NAMALWA (cell line): ENCODE data around the gene PASK.
"Not testable (repeated sequence)": the region's sequence is repeated elsewhere in the genome, so short reads cannot be mapped to it uniquely, and the experiment has no call there.

Experiments
- DNase-seq: peaks from one replicate; pipeline ENCODE4 v3.0.0-alpha.2; 2015; ENCODE audit warnings: low spot score

Gene PASK

GRCh38 chr2:241104611-241105010, 44.7 kb downstream of the PASK start:
- DNase-seq, result not testable (repeated sequence)

DNA sequence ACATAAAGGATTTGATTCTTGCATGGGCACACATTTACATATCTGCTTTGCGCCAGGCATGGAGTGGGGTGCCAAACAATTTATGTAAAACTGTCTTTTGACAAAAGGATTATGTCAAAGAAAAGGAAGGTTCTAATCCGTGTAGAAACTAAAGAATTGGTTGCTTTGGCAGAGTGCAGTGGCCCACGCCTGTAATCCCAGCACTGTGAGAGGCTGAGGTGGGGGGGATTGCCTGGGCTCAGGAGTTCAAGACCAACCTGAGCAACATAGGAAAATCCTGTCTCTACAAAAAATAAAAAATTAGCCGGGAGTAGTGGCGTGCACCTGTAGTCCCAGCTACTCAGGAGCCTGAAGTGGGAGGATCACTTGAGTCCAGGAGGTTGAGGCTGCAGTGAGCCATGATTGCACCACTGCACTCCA, 46.1 kb downstream of the PASK start:
- DNase-seq, result no peak

GRCh38 chr2:241102239-241102803, 47.0 kb downstream of the PASK start, which contains the start of gene MTERF4:
Gene MTERF4, minus strand, starts transcription at chr2:241102287. Its CDS starts 14 bp downstream, at chr2:241102273.
- peak; percentile 85 for DNase-seq

DNA sequence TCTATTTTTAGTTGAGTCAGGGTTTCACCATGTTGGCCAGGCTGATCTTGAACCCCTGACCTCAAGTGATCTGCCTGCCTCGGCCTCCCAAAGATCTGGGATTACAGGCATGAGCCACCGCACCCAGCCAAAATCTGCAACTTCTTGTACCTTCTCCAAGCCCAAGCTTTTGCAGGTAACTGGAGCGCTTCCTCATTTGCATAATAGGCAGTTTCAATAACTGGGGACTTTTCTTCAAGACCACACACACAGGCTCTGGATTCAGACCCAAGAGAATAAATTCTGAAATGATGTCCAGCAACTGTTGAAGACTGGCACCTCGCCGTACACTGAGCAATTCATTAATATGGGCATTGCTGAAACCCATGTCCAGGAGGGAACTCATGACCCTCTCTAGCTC, 50.0 kb downstream of the PASK start:
- DNase-seq, result no peak

GRCh38 chr2:241096979-241097378, 52.3 kb downstream of the PASK start:
- no peak for DNase-seq

GRCh38 chr2:241095594-241096290, 53.5 kb downstream of the PASK start:
- no peak for DNase-seq

GRCh38 chr2:241094924-241095420, 54.3 kb downstream of the PASK start:
- no peak for DNase-seq

GRCh38 chr2:241094172-241094571, 55.1 kb downstream of the PASK start:
- DNase-seq, result no peak

GRCh38 chr2:241093133-241093781, 56.0 kb downstream of the PASK start:
- not testable (repeated sequence) for DNase-seq

DNA sequence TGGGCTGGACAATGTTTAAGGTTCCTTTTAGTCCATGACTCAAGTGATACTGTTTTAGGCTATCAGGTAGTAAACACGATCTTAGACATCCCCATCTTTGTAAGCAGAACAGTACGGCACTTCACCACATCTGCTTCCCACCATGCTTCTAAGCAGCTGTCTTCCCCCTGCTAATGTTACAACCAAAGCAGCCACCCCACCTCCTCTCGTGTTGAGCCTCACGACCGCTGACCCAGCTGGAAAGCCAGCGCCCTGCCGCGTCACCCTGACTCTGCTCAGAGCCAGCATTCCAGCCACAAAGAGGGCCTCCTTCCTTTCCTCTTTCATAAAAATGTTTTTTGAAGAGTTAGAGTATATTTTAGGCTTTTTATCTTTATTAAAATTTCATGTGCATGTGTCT, 56.6 kb downstream of the PASK start:
- DNase-seq, result no peak

- no peak for DNase-seq
Observed at GRCh38 chr2:241091734-241092445, 57.4 kb downstream of the PASK start.

DNA sequence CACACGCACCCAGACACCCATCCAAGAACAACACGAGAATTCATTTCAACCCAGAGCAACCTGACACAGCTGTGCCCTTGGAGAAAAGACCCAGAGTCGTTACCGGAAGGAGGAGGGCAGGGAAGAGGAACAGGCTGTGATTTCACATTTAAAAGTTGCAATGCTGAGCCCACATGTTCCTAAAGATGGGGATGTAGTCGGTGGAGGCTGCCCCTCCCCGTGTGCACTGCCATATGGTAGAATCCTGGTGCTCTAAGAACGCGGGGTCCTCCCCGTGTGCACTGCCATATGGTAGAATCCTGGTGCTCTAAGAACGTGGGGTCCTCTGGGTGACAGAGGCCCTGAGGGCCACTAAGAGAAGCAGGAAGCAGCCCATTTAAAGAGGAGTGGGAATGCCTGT, 58.1 kb downstream of the PASK start:
- DNase-seq, result no peak

GRCh38 chr2:241088791-241089732, 60.2 kb downstream of the PASK start:
- no peak for DNase-seq

DNA sequence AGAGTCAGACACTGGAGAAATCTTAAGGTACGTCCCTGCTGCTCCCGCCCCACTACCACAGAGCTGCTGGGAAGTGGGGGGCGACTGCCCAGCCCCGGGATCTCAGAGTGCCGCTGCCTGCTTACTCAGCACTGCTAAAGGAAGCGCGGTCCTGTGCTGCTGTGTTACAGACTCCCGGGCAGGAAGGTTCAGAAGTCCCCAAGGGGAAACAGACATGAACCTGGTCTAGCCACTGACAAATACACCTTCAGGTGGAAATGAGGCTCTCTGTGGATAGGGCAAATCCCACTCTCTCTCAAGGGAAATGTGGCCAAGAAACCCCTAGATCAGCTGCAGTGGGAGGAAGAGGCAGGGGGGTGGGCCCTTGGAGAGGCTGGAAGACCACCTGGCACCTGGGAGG, 60.9 kb downstream of the PASK start:
- DNase-seq, result no peak

- no peak for DNase-seq
Observed at GRCh38 chr2:241087420-241088268, 61.6 kb downstream of the PASK start.

GRCh38 chr2:241084856-241085444, 64.3 kb downstream of the PASK start:
- DNase-seq, result no peak

DNA sequence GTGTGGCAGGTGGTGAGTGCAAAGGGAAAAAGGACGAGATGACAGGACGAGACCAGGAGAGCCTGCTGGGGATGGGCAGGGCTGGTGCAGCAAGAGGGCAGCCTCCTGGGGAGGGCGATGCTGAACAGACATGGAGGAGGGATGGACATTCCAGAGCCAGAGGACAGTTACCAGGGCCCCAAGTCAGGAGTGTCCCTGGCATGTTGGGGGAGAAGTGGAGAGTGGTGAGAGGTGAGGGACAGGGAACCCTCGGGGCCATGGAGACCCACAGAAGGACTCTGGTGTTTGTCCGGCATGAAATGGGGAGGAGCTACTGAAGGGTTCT, 66.2 kb downstream of the PASK start:
- no peak for DNase-seq

- DNase-seq, result no peak
Observed at GRCh38 chr2:241082341-241083090, 66.8 kb downstream of the PASK start.

DNA sequence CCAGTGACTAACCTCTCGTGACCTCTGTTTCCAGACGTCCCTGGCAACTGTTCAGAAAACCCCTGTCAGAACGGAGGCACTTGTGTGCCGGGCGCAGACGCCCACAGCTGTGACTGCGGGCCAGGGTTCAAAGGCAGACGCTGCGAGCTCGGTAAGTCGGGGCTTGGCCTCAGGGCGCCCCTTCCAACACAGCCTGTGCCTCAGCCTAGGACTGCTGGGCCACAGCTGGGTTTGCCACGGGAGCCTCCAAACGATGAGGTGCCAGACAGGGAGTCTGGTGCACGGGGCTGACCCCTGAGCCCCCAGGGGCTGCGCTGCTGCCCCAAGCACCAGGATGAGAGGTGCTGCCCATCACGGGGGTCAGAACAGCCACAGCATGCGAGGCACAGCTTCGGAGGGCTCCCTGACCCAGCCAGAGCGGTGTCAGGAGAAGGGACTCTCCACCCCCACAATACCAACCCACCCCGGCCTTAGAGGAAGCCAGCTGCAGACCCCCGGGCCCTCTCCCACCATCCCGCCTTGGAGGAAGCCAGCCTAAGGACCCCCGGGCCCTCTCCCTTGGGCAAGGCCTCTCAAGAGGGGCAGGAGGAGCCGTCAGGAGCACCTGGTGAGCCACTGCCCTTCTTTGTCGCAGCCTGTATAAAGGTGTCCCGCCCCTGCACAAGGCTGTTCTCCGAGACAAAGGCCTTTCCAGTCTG, 67.5 kb downstream of the PASK start:
- no peak for DNase-seq
